Neural progenitor cell (in vitro differentiated cells): ENCODE results near the gene DHX15.

Experiments used
- EZH2 ChIP-seq: fragments of 200-600 bp; sonication (generic); IDR thresholded peaks from 2 replicates; pipeline ENCODE4 v1.6.1; 2017; ENCODE audit warnings: antibody characterized with exemption, mild to moderate bottlenecking, moderate library complexity
- EZH2phosphoT487 ChIP-seq: fragments of 200-600 bp; sonication (generic); IDR thresholded peaks from 2 replicates; pipeline ENCODE4 v1.6.1; 2017; ENCODE audit warnings: antibody characterized with exemption
- TF ChIP-seq, protein P1 (sequence below): fragments of 200-600 bp; sonication (generic); IDR thresholded peaks from 2 replicates; pipeline ENCODE4 v1.5.1; 2017; ENCODE audit warnings: antibody characterized with exemption, mild to moderate bottlenecking

DNA sequence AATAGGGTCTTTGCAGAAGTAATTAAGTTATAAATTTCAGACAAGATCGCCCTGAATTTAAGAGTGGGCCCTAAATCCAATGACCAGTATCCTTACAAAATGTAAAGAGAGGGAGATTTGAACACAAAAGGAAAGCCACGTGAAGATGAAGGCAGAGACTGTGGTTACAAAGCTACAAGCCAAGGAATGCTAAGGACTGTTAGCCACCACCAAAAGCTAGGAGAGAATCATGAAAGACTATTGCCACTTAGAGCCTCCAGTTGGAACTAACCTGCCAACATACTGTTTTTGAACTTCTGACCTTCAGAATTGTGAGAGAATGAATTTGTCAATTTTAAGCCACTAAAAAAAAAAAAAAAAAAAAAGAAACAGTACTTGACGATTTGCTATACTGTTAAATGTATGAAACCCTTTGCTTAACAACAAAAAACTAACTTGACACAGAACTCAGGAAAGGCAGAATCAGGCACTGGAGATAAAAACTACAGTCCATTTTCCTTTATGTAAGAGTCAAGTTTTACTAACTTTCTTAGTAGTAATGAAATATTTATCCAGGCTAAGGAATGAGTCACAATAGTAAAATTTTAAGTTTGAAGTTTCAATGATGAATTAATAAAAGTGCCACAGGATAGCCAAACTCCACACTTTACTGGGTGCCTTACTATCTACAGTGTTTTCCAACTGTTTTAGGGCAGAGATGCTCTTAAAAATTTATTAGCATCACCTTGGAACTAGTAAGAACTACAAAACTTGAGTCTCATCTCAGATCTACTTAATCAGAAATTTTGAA is 25.1 kb downstream of the DHX15 start:
- TF ChIP-seq, protein P1, sequence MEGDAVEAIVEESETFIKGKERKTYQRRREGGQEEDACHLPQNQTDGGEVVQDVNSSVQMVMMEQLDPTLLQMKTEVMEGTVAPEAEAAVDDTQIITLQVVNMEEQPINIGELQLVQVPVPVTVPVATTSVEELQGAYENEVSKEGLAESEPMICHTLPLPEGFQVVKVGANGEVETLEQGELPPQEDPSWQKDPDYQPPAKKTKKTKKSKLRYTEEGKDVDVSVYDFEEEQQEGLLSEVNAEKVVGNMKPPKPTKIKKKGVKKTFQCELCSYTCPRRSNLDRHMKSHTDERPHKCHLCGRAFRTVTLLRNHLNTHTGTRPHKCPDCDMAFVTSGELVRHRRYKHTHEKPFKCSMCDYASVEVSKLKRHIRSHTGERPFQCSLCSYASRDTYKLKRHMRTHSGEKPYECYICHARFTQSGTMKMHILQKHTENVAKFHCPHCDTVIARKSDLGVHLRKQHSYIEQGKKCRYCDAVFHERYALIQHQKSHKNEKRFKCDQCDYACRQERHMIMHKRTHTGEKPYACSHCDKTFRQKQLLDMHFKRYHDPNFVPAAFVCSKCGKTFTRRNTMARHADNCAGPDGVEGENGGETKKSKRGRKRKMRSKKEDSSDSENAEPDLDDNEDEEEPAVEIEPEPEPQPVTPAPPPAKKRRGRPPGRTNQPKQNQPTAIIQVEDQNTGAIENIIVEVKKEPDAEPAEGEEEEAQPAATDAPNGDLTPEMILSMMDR = no peak
- TF ChIP-seq EZH2phosphoT487 (no peak), EZH2 (no peak)
